ENCODE results near the gene ADAMTS17.

- TF ChIP-seq CTCF (conservative IDR thresholded peaks at IDR 0.05; ENCODE audit: low read depth, low read length), result no peak
- TF ChIP-seq EZH2 (IDR thresholded peaks at IDR 0.05; ENCODE audit: borderline replicate concordance, low read depth, low read length, poor library complexity, severe bottlenecking), result no peak
Measured at GRCh38 chr15:100096248-100096600, 245.6 kb downstream of the ADAMTS17 start.
